GM12878 (cell line): ENCODE results near the gene TSPAN16. TPM values are rescaled to one million over a fixed set of nuclear protein-coding genes. Genes with fewer than 3 reads are reported as not detected.

Experiments
- ATAC-seq: fragments of 200-7000 bp; cut with Tn5 transposase; 3 replicates; pipeline ENCODE4 v1.9.1; 2020; ENCODE audit warnings: mild to moderate bottlenecking, moderate library complexity
- BruUV-seq: library from RNA; stranded (reverse); fragments of 400-500 nt; replicated peaks from 2 replicates; lab custom pipeline; 2021; lab: Mats Ljungman, UMichigan
- CTCF ChIA-PET: fragments of 300-600 bp; sonication (Branson Sonifier 250); formaldehyde crosslinking; extraction: SDS; loops from one replicate; lab custom pipeline; 2021; ENCODE audit warnings: inconsistent platforms; lab: Yijun Ruan, JAX
- POLR2A ChIA-PET: fragments of 350-600 bp; formaldehyde crosslinking; extraction: SDS; loops from one replicate; lab custom pipeline; 2021; ENCODE audit warnings: inconsistent platforms; lab: Charles Lee
- RAD21 ChIA-PET: fragments of 300-600 bp; sonication (Branson Sonifier 250); formaldehyde crosslinking; loops from one replicate; lab custom pipeline; 2023; ENCODE audit warnings: antibody characterized with exemption; ENCODE audit not compliant: unreplicated experiment; lab: Charles Lee
- SMC1A ChIA-PET: fragments of 300-600 bp; sonication (Branson Sonifier 250); formaldehyde crosslinking; loops from one replicate; lab custom pipeline; 2023; ENCODE audit not compliant: unreplicated experiment, uncharacterized antibody; lab: Charles Lee
- DNase-seq: peaks from one replicate; pipeline ENCODE4 v3.0.0-alpha.2; 2011; ENCODE audit warnings: low read depth, low spot score
- FAIRE-seq: peaks from 3 replicates; lab custom pipeline; 2011; peaks lifted over from hg19 to GRCh38; lab: Jason Lieb, UNC
- H2AFZ ChIP-seq: 2 replicates; pipeline ENCODE4 v1.6.0; 2011; ENCODE audit warnings: low read depth, low read length, control low read depth; ENCODE audit not compliant: control insufficient read depth
- H3K27ac ChIP-seq: 2 replicates; pipeline ENCODE4 v1.5.1; 2011; ENCODE audit warnings: control low read depth; ENCODE audit not compliant: control insufficient read depth, insufficient read depth
- H3K27me3 ChIP-seq, 2 experiments: replicated peaks in 1 of 2; 2 replicates each; pipeline versions ENCODE4 v1.6.0 to v1.6.1; 2011; ENCODE audit warnings: low read length in 1 of 2; ENCODE audit not compliant: control insufficient read depth in 2 of 2, insufficient read depth in 2 of 2
- H3K36me3 ChIP-seq, 2 experiments: 2 replicates each; pipeline ENCODE4 v1.5.1; 2011; ENCODE audit warnings: low read length in 1 of 2; ENCODE audit not compliant: control insufficient read depth in 2 of 2, insufficient read depth in 2 of 2
- H3K4me1 ChIP-seq: 2 replicates; pipeline ENCODE4 v1.6.1; 2011; ENCODE audit warnings: mild to moderate bottlenecking, low read length, moderate library complexity, mixed read lengths; ENCODE audit not compliant: control insufficient read depth, insufficient read depth
- H3K4me2 ChIP-seq: 2 replicates; pipeline ENCODE4 v1.6.0; 2011; ENCODE audit warnings: control low read depth; ENCODE audit not compliant: control insufficient read depth, insufficient read depth
- H3K4me3 ChIP-seq: fragments of 200-600 bp; sonication (generic); 2 replicates; pipeline ENCODE4 v1.5.1; 2016
- H3K79me2 ChIP-seq: 2 replicates; pipeline ENCODE4 v1.6.0; 2011; ENCODE audit warnings: low read length; ENCODE audit not compliant: control insufficient read depth, insufficient read depth
- H3K9ac ChIP-seq: 2 replicates; pipeline ENCODE4 v1.8.0; 2011; ENCODE audit warnings: low read length, control low read depth, mixed read lengths; ENCODE audit not compliant: control insufficient read depth, insufficient read depth
- H3K9me3 ChIP-seq: replicated peaks from 3 replicates; pipeline ENCODE4 v1.5.1; 2011; ENCODE audit warnings: mild to moderate bottlenecking, low read length; ENCODE audit not compliant: control insufficient read depth, insufficient read depth
- H4K20me1 ChIP-seq: 2 replicates; pipeline ENCODE4 v1.6.0; 2011; ENCODE audit not compliant: control insufficient read depth, insufficient read depth
- BCL11A ChIP-seq: IDR thresholded peaks from 2 replicates; pipeline ENCODE4 v1.6.1; 2011; ENCODE audit warnings: low read depth, low read length
- FOS ChIP-seq: IDR thresholded peaks from 3 replicates; pipeline ENCODE4 v1.6.1; 2011; ENCODE audit warnings: borderline replicate concordance; ENCODE audit not compliant: insufficient read length; ENCODE audit errors: extremely low read depth
- HDAC2 ChIP-seq: fragments of 200-600 bp; sonication (generic); IDR thresholded peaks from 2 replicates; pipeline ENCODE4 v1.6.1; 2017
- HDGF ChIP-seq: fragments of 450-650 bp; IDR thresholded peaks from 2 replicates; pipeline ENCODE4 v1.6.1; 2016; ENCODE audit warnings: antibody characterized with exemption
- MYB ChIP-seq: fragments of 150-350 bp; IDR thresholded peaks from 2 replicates; pipeline ENCODE4 v1.6.1; 2014; ENCODE audit warnings: mild to moderate bottlenecking, low read depth, low read length, borderline replicate concordance
- MYC ChIP-seq: IDR thresholded peaks from 2 replicates; pipeline ENCODE4 v1.6.1; 2011; ENCODE audit warnings: mild to moderate bottlenecking, low read length, moderate library complexity, inconsistent platforms; ENCODE audit not compliant: insufficient read depth, insufficient replicate concordance, insufficient read length, severe bottlenecking
- NFYB ChIP-seq: IDR thresholded peaks from 2 replicates; pipeline ENCODE4 v1.6.1; 2011; ENCODE audit warnings: low read depth, mild to moderate bottlenecking, low read length, improper control_type of control experiment, moderate library complexity; ENCODE audit not compliant: insufficient read depth
- ZNF207 ChIP-seq: fragments of 450-650 bp; IDR thresholded peaks from 2 replicates; pipeline ENCODE4 v1.6.1; 2014; ENCODE audit warnings: antibody characterized with exemption, mild to moderate bottlenecking, borderline replicate concordance
- WGBS: methylation state at CpG from one replicate; pipeline ENCODE4 v1.1.6; 2016; ENCODE audit warnings: low lambda C conversion rate; ENCODE audit not compliant: insufficient replicate concordance, insufficient coverage; ENCODE audit errors: missing lambda C conversion rate; 5-methylcytosine and 5-hydroxymethylcytosine counted together
- in situ Hi-C: fragments of 300-500 bp; cut with MboI; formaldehyde crosslinking; loops from 9 replicates; pipeline ENCODE4 v1.14.3; 2018; ENCODE audit warnings: mixed read lengths
- intact Hi-C: fragments of 100-400 bp; cut with micrococcal nuclease; formaldehyde crosslinking; loops from one replicate; pipeline ENCODE4 v1.14.2; 2022; ENCODE audit not compliant: unreplicated experiment
- polyA plus RNA-seq, 11 experiments: library from polyadenylated mRNA; depleted of rRNA in 4 of 11; unstranded in 6 of 11; stranded (reverse) in 5 of 11; fragments of >200 nt; fragmentation: Nextera tagmentation in 4 of 11; fragmentation: Illumina TruSeq in 1 of 11; extraction: Ambion mirVana in 4 of 11; extraction: Trizol in 1 of 11; gene quantifications; 1 replicate in 1 of 11; 2 replicates in 10 of 11; pipeline versions ENCODE4 v1.2.1 to v1.2.3, GENCODE V29; 2011 to 2016; ENCODE audit warnings: inconsistent platforms in 2 of 11, missing spikeins in 2 of 11, low read depth in 1 of 11
- total RNA-seq, 4 experiments: library from RNA; depleted of rRNA in 3 of 4; stranded (reverse); fragments of >200 nt in 3 of 4; fragmentation: Illumina TruSeq in 1 of 4; extraction: Trizol in 1 of 4; gene quantifications; 2 replicates each; pipeline versions ENCODE4 v1.2.1 to v1.2.3, GENCODE V29; 2013 to 2021
- TF ChIP-seq, protein P1 (sequence below): IDR thresholded peaks from 2 replicates; pipeline ENCODE4 v1.6.1; 2011; ENCODE audit warnings: low read depth, mild to moderate bottlenecking, low read length, moderate library complexity, borderline replicate concordance; ENCODE audit errors: extremely low read depth
- TF ChIP-seq, protein P2 (sequence below): IDR thresholded peaks from 2 replicates; pipeline ENCODE4 v1.6.1; 2011; ENCODE audit warnings: borderline replicate concordance, low read depth, mild to moderate bottlenecking, moderate library complexity, low read length; ENCODE audit not compliant: insufficient read depth, poor library complexity, severe bottlenecking

TSPAN16 gene
- total and polyA plus RNA-seq, 10 of the 15 experiments (the other 5 are each of a cell fraction or from before 2014, with no cell fraction given) = not detected

DNA sequence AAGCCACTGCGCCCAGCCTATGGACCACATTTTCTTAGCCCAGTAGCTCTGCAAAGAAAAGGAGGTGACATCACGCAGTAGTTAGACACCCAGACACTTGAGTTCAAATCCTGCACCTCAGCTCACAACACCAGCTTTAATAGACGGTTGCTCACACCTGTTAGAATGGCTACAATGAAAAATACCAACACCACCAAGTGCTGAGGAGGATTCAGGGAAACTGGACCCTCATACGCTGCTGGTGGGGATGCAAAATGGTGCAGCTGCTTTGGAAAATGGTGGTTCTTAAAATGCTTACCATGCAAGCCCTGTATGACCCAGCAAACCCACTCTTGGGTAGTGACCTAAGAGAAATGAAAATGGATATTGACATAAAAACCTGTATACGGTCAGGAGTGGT, 22.0 kb upstream of the TSPAN16 start:
- POLR2A ChIA-PET = no interaction called here

DNA sequence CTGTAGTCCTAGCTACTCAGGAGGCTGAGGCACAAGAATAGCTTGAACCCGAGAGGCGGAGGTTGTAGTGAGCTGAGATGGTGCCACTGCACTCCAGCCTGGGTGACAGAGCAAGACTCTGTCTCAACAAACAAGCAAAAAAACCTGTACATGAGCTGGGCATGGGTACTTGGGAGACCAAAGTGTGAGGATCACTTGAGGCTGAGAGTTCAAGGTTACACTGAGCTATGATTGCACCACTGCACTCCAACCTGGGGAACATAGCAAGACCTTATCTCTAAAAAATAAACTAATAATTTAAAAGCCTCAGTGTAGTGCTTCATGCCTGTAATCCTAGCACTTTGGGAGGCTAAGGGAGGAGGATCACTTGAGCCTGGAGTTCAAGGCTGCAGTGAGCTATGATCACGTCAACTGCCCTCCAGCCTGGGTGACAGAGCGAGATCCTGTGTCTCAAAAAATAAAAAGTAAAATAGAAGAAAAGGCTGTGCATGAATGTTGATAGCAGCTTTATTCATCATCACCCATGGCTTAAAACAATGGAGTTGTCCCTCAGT, 21.4 kb upstream of the TSPAN16 start:
- Histone ChIP-seq H3K27ac (no peak overlapping the region), H3K79me2 (no peaks in the 10 kb centered on the region), H3K4me3 (no peak overlapping the region), H4K20me1 (no peaks in the 10 kb centered on the region), H3K27me3 (no peaks in the 10 kb centered on the region), H3K4me1 (peaks cover 2% of the 10 kb centered on the region), H2AFZ (no peak overlapping the region), H3K9me3 (no peaks in the 10 kb centered on the region; the same call in 2 of the 3 replicates), H3K9ac (no peak overlapping the region), H3K36me3 (no peaks in the 10 kb centered on the region), H3K4me2 (no peak overlapping the region)
- RAD21 ChIA-PET = interaction anchor here (0.6 kb wide), 1 partner anchor 145 kb away, joined by 4 read pairs; no protein-coding TSS in a partner anchor
- in situ Hi-C loops (no loop called here), intact Hi-C loops (no loop called here)
- no peak for FAIRE-seq
- no peak for DNase-seq
- no peak for ATAC-seq
- SMC1A ChIA-PET = interaction anchor here (1.4 kb wide), 1 partner anchor 12 kb away, joined by 5 read pairs; no protein-coding TSS in a partner anchor
- POLR2A ChIA-PET = no interaction called here
- CTCF ChIA-PET = interaction anchor here (0.7 to 0.9 kb wide), 2 partner anchors 8 to 10 kb away, joined by 3 read pairs; no protein-coding TSS in a partner anchor
- TF ChIP-seq, protein P1, sequence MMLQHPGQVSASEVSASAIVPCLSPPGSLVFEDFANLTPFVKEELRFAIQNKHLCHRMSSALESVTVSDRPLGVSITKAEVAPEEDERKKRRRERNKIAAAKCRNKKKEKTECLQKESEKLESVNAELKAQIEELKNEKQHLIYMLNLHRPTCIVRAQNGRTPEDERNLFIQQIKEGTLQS = no peak
- TF ChIP-seq ZNF207 (no peak), MYC (no peak), MYB (no peak), HDGF (no peak)
- no TSS peak for BruUV-seq
- WGBS = 3% methylated on average over 4 of the region's 4 CpGs

More for the DNA sequence above, 22.0 kb upstream of the TSPAN16 start:
- no peak overlapping the region for H2AFZ ChIP-seq
- no peak for ATAC-seq
- no peak overlapping the region for H3K4me2 ChIP-seq
- H3K79me2 ChIP-seq = no peaks in the 10 kb centered on the region
- DNase-seq = no peak
- no peak for FAIRE-seq
- no peaks in the 10 kb centered on the region; the same call in 2 of the 3 replicates for H3K9me3 ChIP-seq
- ChIA-PET RAD21 (no interaction called here), SMC1A (interaction anchor here (1.4 kb wide), 1 partner anchor 12 kb away, joined by 5 read pairs; no protein-coding TSS in a partner anchor), CTCF (interaction anchor here (0.7 kb wide), 1 partner anchor 9 kb away, joined by 3 read pairs; no protein-coding TSS in a partner anchor)
- H4K20me1 ChIP-seq = no peaks in the 10 kb centered on the region
- H3K9ac ChIP-seq = no peak overlapping the region
- no peaks in the 10 kb centered on the region for H3K4me1 ChIP-seq
- in situ Hi-C loops = no loop called here
- no peaks in the 10 kb centered on the region for H3K36me3 ChIP-seq
- H3K27me3 ChIP-seq = no peaks in the 10 kb centered on the region
- TF ChIP-seq NFYB = no peak
- TF ChIP-seq FOS = no peak
- TF ChIP-seq BCL11A = no peak
- TF ChIP-seq, protein P2, sequence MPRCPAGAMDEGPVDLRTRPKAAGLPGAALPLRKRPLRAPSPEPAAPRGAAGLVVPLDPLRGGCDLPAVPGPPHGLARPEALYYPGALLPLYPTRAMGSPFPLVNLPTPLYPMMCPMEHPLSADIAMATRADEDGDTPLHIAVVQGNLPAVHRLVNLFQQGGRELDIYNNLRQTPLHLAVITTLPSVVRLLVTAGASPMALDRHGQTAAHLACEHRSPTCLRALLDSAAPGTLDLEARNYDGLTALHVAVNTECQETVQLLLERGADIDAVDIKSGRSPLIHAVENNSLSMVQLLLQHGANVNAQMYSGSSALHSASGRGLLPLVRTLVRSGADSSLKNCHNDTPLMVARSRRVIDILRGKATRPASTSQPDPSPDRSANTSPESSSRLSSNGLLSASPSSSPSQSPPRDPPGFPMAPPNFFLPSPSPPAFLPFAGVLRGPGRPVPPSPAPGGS = no peak
- TF ChIP-seq HDAC2 = no peak
- TF ChIP-seq, all 136 proteins: peak for 0
- WGBS = 11% methylated on average over 5 of the region's 5 CpGs
- no peak overlapping the region for H3K27ac ChIP-seq
- no TSS peak for BruUV-seq
- H3K4me3 ChIP-seq = no peak overlapping the region
- intact Hi-C loops = no loop called here
